Small intestine (tissue), 7 donors: ENCODE data around the gene PCDHGA9. TPM values are rescaled to one million over a fixed set of nuclear protein-coding genes. Genes with fewer than 3 reads are reported as not detected.
"Not testable (repeated sequence)": the region's sequence is repeated elsewhere in the genome, so short reads cannot be mapped to it uniquely, and the experiment has no call there.

ENCODE experiments used
- DNase-seq, 2 donors: peaks; one replicate each; pipeline versions ENCODE4 v3.0.0 to v3.0.0-alpha.2; 2013
- FAIRE-seq: peaks from 2 replicates; lab custom pipeline; 2012; peaks lifted over from hg19 to GRCh38; lab: Jason Lieb, UNC
- H3K27ac ChIP-seq, 3 donors: one replicate each; pipeline ENCODE4 v1.5.1; 2013; ENCODE audit warnings: low read length in 2 of 3, mild to moderate bottlenecking in 2 of 3, control low read depth in 1 of 3, inconsistent platforms in 1 of 3, low read depth in 1 of 3, moderate library complexity in 1 of 3
- H3K27me3 ChIP-seq, 3 donors: one replicate each; pipeline ENCODE4 v1.6.1; 2013; ENCODE audit warnings: low read length in 3 of 3, inconsistent platforms in 1 of 3; ENCODE audit not compliant: control insufficient read depth in 3 of 3, insufficient read depth in 3 of 3
- H3K36me3 ChIP-seq, 3 donors: one replicate each; pipeline ENCODE4 v1.6.1; 2013; ENCODE audit warnings: low read length in 3 of 3, inconsistent platforms in 1 of 3, low read depth in 1 of 3, mild to moderate bottlenecking in 1 of 3, moderate library complexity in 1 of 3; ENCODE audit not compliant: control insufficient read depth in 3 of 3, insufficient read depth in 2 of 3
- H3K4me1 ChIP-seq, 3 donors: one replicate each; pipeline ENCODE4 v1.6.1; 2013; ENCODE audit warnings: low read length in 2 of 3, inconsistent platforms in 1 of 3, low read depth in 1 of 3, mild to moderate bottlenecking in 1 of 3, moderate library complexity in 1 of 3; ENCODE audit not compliant: control insufficient read depth in 3 of 3, insufficient read depth in 2 of 3
- H3K4me3 ChIP-seq, 3 donors: one replicate each; pipeline ENCODE4 v1.5.1; 2013; ENCODE audit warnings: low read length in 3 of 3, control low read depth in 1 of 3, inconsistent platforms in 1 of 3, low read depth in 1 of 3, mild to moderate bottlenecking in 1 of 3, moderate library complexity in 1 of 3
- H3K9me3 ChIP-seq, 2 donors: one replicate each; pipeline ENCODE4 v1.6.1; 2013; ENCODE audit warnings: low read depth in 1 of 2, low read length in 1 of 2; ENCODE audit not compliant: control insufficient read depth in 2 of 2, insufficient read depth in 1 of 2
- WGBS, 3 donors: extraction: QIAGEN DNeasy Blood & Tissue Kit; methylation state at CpG; one replicate each; pipeline ENCODE4 v1.1.7; 2013; 5-methylcytosine and 5-hydroxymethylcytosine counted together
- polyA plus RNA-seq, 4 donors: library from polyadenylated mRNA; stranded (reverse) in 3 of 4; unstranded in 1 of 4; fragments of 200-250 nt in 3 of 4; fragments of 120-200 nt in 1 of 4; gene quantifications; one replicate each; pipeline versions ENCODE4 v1.2.1 to v1.2.3, GENCODE V29; 2013
- donor health status: healthy with polysubstance abuse.
- donor health status: control.
- donor health status: control.
- donor health status: Bipolar disorder and iron deficiency.
- donor health status: healthy.

The PCDHGA9 gene
- polyA plus RNA-seq, 4 donors: 0.75 to 1.0 TPM; not detected in 2

- FAIRE-seq (no peak), DNase-seq (no peak)
- Histone ChIP-seq H3K9me3 (peaks cover 2 to 65% of the 10 kb centered on the region in 2 donors), H3K27me3 (peaks cover 0 to 35% (median 10%) of the 10 kb centered on the region in 3 donors), H3K4me1 (no peaks in the 10 kb centered on the region), H3K4me3 (no peak overlapping the region), H3K27ac (no peak overlapping the region), H3K36me3 (no peaks in the 10 kb centered on the region)
- 17 to 44% (median 40%) methylated on average over 37 of the region's 37 CpGs for WGBS, 3 donors
Measured at GRCh38 chr5:141431286-141431685, 28.7 kb downstream of the PCDHGA9 start.

- not testable (repeated sequence) for FAIRE-seq, H3K4me3 ChIP-seq, H3K4me1 ChIP-seq, H3K27ac ChIP-seq, H3K36me3 ChIP-seq, DNase-seq
- Histone ChIP-seq H3K9me3 (peaks cover 2 to 55% of the 10 kb centered on the region in 2 donors), H3K27me3 (peaks cover 0 to 29% (median 10%) of the 10 kb centered on the region in 3 donors)
- 36 to 57% (median 50%) methylated on average over 22 to 38 of the region's 38 CpGs for WGBS, 3 donors
Measured at GRCh38 chr5:141432308-141432707, 29.7 kb downstream of the PCDHGA9 start.

DNA sequence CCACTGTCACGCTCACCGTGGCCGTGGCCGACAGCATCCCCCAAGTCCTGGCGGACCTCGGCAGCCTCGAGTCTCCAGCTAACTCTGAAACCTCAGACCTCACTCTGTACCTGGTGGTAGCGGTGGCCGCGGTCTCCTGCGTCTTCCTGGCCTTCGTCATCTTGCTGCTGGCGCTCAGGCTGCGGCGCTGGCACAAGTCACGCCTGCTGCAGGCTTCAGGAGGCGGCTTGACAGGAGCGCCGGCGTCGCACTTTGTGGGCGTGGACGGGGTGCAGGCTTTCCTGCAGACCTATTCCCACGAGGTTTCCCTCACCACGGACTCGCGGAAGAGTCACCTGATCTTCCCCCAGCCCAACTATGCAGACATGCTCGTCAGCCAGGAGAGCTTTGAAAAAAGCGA lies 30.1 kb downstream of the PCDHGA9 start:
- not testable (repeated sequence) for H3K36me3 ChIP-seq, FAIRE-seq, H3K4me3 ChIP-seq, H3K4me1 ChIP-seq, H3K27ac ChIP-seq, DNase-seq
- Histone ChIP-seq H3K9me3 (peaks cover 2 to 51% of the 10 kb centered on the region in 2 donors), H3K27me3 (peaks cover 0 to 26% (median 8%) of the 10 kb centered on the region in 3 donors)
- WGBS, 3 donors: 29 to 41% (median 40%) methylated on average over 25 to 29 of the region's 29 CpGs

GRCh38 chr5:141434006-141434405 lies 31.4 kb downstream of the PCDHGA9 start:
- H3K4me1 ChIP-seq: no peaks in the 10 kb centered on the region
- H3K27me3 ChIP-seq: peaks cover 0 to 26% (median 8%) of the 10 kb centered on the region in 3 donors
- H3K27ac ChIP-seq: no peak overlapping the region
- no peak overlapping the region for H3K4me3 ChIP-seq
- 64 to 75% (median 71%) methylated on average over 2 of the region's 2 CpGs for WGBS, 3 donors
- DNase-seq (no peak), FAIRE-seq (no peak)
- H3K9me3 ChIP-seq: peaks cover 0 to 45% of the 10 kb centered on the region in 2 donors
- no peaks in the 10 kb centered on the region for H3K36me3 ChIP-seq

- no peaks in the 10 kb centered on the region for H3K36me3 ChIP-seq
- peaks cover 0 to 6% (median 2%) of the 10 kb centered on the region in 3 donors for H3K27me3 ChIP-seq
- no peak overlapping the region for H3K27ac ChIP-seq
- peaks cover 0 to 53% of the 10 kb centered on the region in 2 donors for H3K9me3 ChIP-seq
- FAIRE-seq: no peak
- no peaks in the 10 kb centered on the region for H3K4me1 ChIP-seq
- DNase-seq: no peak
- H3K4me3 ChIP-seq: no peak overlapping the region
- WGBS, 3 donors: 85 to 87% (median 87%) methylated on average over 2 of the region's 2 CpGs
Measured at GRCh38 chr5:141437221-141437620, 34.6 kb downstream of the PCDHGA9 start.

- Histone ChIP-seq H3K4me1 (no peaks in the 10 kb centered on the region), H3K27ac (no peak overlapping the region), H3K27me3 (peaks cover 0 to 2% (median 0%) of the 10 kb centered on the region in 3 donors), H3K9me3 (peaks cover 0 to 39% of the 10 kb centered on the region in 2 donors), H3K36me3 (no peaks in the 10 kb centered on the region), H3K4me3 (no peak overlapping the region)
- WGBS, 3 donors: 64 to 70% (median 68%) methylated on average over 10 of the region's 10 CpGs
- DNase-seq (no peak), FAIRE-seq (no peak)
Measured at GRCh38 chr5:141439411-141440141, 37.0 kb downstream of the PCDHGA9 start.

DNA sequence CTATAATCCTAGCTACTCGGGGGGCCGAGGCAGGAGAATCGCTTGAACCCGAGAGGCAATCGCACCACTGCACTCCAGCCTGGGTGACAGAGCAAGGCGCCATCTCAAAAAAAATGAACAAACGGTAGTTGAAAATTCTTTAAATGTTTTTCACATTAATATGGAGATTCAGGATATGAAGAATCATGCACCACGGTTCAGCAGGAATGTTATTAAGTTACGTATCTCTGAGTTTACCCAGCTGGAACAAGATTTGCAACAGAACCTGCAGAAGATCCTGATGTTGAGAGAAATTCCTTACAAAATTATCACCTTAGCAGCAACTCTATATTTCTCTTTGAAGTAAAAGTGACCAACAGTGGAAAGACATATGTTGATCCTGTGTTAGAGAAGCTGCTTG lies 37.8 kb downstream of the PCDHGA9 start:
- Histone ChIP-seq H3K27ac (no peak overlapping the region), H3K4me1 (no peaks in the 10 kb centered on the region), H3K9me3 (peaks cover 0 to 39% of the 10 kb centered on the region in 2 donors), H3K4me3 (no peak overlapping the region), H3K36me3 (no peaks in the 10 kb centered on the region), H3K27me3 (peaks cover 0 to 2% (median 0%) of the 10 kb centered on the region in 3 donors)
- WGBS, 3 donors: 90 to 93% (median 90%) methylated on average over 9 of the region's 9 CpGs
- no peak for DNase-seq
- FAIRE-seq: no peak

DNA sequence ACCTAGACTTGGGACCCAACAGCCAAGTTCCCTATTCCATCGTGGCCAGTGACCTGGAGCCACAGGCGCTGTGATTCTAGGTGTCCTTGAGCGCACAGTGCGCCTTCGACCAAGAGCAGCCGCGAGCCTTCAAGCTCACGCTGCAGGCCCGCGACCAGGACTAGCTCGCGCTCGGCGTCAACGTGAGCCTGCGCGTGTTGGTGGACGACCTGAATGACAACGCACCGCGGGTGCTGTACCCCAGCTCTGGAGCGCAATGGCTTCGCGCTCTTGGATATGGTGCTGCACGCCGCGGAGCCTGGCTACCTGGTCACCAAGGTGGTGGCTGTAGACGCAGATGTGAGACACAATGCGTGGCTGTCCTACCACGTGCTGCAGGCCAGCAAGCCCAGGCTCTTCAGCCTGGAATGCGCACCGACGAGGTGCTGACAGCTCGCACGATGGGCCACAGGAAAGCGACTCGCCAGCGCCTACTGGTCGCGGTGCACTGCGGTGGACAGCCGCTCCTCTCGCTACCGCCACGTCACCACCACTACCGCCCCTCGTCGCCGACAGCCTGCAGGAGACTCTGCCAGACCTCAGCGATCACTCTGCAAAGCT lies 39.1 kb downstream of the PCDHGA9 start:
- Histone ChIP-seq H3K36me3 (no peaks in the 10 kb centered on the region), H3K27ac (no peak overlapping the region), H3K4me3 (no peak overlapping the region), H3K4me1 (no peaks in the 10 kb centered on the region), H3K27me3 (peaks cover 0 to 2% (median 0%) of the 10 kb centered on the region in 3 donors), H3K9me3 (peaks cover 0 to 39% of the 10 kb centered on the region in 2 donors)
- no peak for FAIRE-seq
- no peak for DNase-seq
- WGBS, 3 donors: 50 to 68% (median 68%) methylated on average over 50 of the region's 50 CpGs
